Astrocyte of the cerebellum (primary cell): ENCODE measurements around the gene ZNF106.
A peak's percentile ranks its signal among the peaks of the same experiment; 100 is the strongest.

Source experiments
- DNase-seq: peaks from one replicate; pipeline ENCODE4 v3.0.0-alpha.2; 2011; ENCODE audit warnings: low read depth
- H3K4me3 ChIP-seq: 2 replicates; pipeline ENCODE4 v1.5.1; 2011; ENCODE audit warnings: mild to moderate bottlenecking, low read depth, low read length, moderate library complexity
- CTCF ChIP-seq: IDR thresholded peaks from 2 replicates; pipeline ENCODE4 v1.5.1; 2012; ENCODE audit warnings: low read length, low read depth, moderate library complexity, mild to moderate bottlenecking; ENCODE audit errors: missing control alignments
- in situ Hi-C: cut with HindIII; loops from 2 replicates; pipeline ENCODE4 v1.10.0; 2017; ENCODE audit warnings: low sequenced_read_pairs

ZNF106 gene

GRCh38 chr15:42457445-42458442, 33.2 kb downstream of the ZNF106 start:
- TF ChIP-seq CTCF = no peak
- in situ Hi-C loops = no loop called here
- H3K4me3 ChIP-seq = peak overlapping the region; percentile 38
- peak; percentile 96 for DNase-seq

- in situ Hi-C loops = no loop called here
- DNase-seq = no peak
- peak overlapping the region; percentile 38 for H3K4me3 ChIP-seq
- TF ChIP-seq CTCF = no peak
Observed at GRCh38 chr15:42456971-42457370, 34.0 kb downstream of the ZNF106 start.

GRCh38 chr15:42456531-42456930, 34.4 kb downstream of the ZNF106 start:
- in situ Hi-C loops = no loop called here
- no peak for DNase-seq
- H3K4me3 ChIP-seq = peak overlapping the region; percentile 38
- no peak for TF ChIP-seq CTCF

- no peak for DNase-seq
- in situ Hi-C loops = no loop called here
- TF ChIP-seq CTCF = no peak
- H3K4me3 ChIP-seq = no peak overlapping the region
Observed at GRCh38 chr15:42453826-42454225, 37.1 kb downstream of the ZNF106 start.

- DNase-seq = no peak
- in situ Hi-C loops = no loop called here
- no peak overlapping the region for H3K4me3 ChIP-seq
- TF ChIP-seq CTCF = no peak
Observed at GRCh38 chr15:42450425-42450790, 40.5 kb downstream of the ZNF106 start.

GRCh38 chr15:42449770-42450424, 41.0 kb downstream of the ZNF106 start:
- in situ Hi-C loops = loop anchor here (25.0 kb wide), 2 partner anchors 188 to 288 kb away; partner anchors contain the start of genes GANC, PLA2G4F and TMEM87A

More at GRCh38 chr15:42449770-42450424, 41.0 kb downstream of the ZNF106 start:
- DNase-seq = no peak
- TF ChIP-seq CTCF = no peak
- no peak overlapping the region for H3K4me3 ChIP-seq
